Measurements from ENCODE around the gene NINJ1.

DNA sequence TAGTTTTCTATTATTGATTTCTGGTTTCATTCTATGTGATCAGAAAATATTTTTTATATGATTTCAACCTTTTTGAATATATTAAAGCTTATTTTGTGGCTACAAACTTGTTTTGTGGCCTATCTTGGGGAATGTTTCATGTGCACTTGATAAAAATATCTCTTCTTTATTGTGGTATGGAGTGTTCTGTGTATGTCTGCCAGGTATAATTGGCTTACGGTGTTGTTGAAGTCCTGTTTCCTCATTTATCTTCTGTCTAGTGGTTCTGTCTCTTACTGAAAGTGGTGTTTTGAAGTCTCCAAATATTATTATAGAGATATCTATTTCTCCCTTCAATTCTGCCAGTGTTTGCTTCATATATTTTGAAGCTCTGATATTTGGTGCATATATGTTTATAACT lies 28.4 kb downstream of the NINJ1 start:
- TF ChIP-seq EZH2 (IDR thresholded peaks at IDR 0.05; ENCODE audit: borderline replicate concordance, low read length) (no peak), CTCF (IDR thresholded peaks at IDR 0.05; ENCODE audit: low read length) (no peak)

Measured in OCI-LY1 (cell line).